Kasumi-1 (cell line): ENCODE measurements around the gene FAM163B.
"Not testable (repeated sequence)": the region's sequence is repeated elsewhere in the genome, so short reads cannot be mapped to it uniquely, and the experiment has no call there.

Experiments used
- DNase-seq, 2 experiments: peaks; one replicate each; lab custom pipeline; 2025; lab: John Stamatoyannopoulos, UW

The FAM163B gene

DNA sequence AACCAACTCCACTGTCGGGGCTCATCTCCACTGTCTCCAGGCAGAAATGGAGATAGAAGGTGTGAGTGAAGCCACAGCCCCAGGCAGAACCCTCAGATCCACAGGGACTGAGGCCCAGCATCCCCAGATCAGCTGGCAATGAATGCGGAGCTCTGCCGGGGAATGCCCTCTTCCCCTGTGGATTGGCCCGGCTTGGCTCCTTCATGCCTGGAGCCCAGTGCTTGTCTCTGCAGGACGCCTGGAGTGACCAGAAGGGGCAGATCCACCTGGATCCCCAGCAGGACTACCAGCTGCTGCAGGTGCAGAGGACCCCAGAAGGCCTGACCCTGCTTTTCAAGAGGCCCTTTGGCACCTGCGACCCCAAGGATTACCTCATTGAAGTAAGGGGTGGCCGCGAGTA lies 30.4 kb upstream of the FAM163B start:
- no peak for DNase-seq

GRCh38 chr9:133638711-133639110 lies 29.5 kb upstream of the FAM163B start:
- no peak for DNase-seq

DNA sequence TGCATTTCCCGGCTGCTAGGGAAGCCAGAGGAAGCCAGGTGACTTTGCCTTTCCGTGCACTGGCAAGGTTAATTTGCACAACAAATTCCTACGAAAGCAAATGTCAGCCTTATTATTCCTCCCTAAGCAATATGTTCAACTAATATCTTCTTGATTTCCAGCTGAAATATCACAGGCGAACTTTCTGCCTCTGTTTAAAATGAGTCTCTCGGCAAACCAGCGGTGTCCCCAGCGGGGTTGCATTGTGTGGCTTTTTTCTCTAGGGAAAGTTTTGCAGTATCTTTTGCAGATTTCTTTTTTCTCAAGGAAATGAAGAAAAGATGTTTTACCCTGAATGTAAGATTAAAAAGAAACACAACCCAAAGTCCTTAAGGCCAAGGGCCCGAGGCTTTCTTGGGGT lies 28.9 kb upstream of the FAM163B start:
- DNase-seq, result no peak

DNA sequence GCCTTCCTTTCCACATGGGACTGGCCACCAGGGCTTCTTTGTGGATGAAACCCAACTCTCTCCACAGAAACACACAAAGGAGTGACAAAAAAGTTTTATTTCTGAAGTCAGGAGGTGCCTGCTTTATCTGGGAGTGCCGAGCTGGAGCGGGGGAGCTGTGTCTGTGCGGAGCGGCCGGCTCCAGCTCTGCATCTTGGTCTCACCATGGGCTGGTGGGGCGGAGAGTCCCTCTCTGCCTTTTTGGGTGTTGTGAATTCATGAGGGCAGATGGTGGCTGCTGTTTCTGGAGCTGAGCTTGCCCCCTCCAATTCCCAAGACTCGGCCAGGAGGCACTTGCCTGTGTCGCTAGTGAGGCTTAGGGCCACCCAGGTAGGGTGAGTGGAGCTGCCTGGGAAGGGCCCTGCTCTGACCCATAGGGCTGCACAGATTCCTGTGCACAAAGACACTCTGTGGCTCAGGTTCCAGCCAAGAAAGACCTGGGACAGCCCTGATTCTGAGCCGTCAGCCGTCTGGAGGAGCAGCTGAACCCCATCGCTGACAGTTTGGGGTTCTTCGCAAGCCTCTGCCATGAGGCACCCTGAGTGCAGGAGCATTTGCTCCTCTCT lies 28.4 kb upstream of the FAM163B start:
- no peak for DNase-seq

DNA sequence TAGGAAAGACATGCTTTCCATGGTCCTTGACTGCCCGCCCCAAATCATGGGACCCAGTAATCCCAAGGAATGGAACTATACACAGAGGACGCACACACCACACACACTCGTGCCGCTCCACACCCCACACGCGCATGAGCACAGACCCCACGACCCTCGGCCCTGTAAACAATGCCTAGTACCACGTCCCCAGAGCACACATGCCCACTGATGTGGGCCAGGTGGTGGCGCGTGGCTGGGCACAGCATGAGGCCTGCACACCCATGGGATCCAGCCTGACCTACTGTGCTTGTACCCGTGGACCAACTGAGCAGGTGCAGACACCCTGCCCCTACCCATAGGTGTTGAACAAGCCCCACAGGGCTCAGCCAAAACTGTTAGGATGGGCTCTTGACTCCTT lies 27.7 kb upstream of the FAM163B start:
- no peak for DNase-seq

DNA sequence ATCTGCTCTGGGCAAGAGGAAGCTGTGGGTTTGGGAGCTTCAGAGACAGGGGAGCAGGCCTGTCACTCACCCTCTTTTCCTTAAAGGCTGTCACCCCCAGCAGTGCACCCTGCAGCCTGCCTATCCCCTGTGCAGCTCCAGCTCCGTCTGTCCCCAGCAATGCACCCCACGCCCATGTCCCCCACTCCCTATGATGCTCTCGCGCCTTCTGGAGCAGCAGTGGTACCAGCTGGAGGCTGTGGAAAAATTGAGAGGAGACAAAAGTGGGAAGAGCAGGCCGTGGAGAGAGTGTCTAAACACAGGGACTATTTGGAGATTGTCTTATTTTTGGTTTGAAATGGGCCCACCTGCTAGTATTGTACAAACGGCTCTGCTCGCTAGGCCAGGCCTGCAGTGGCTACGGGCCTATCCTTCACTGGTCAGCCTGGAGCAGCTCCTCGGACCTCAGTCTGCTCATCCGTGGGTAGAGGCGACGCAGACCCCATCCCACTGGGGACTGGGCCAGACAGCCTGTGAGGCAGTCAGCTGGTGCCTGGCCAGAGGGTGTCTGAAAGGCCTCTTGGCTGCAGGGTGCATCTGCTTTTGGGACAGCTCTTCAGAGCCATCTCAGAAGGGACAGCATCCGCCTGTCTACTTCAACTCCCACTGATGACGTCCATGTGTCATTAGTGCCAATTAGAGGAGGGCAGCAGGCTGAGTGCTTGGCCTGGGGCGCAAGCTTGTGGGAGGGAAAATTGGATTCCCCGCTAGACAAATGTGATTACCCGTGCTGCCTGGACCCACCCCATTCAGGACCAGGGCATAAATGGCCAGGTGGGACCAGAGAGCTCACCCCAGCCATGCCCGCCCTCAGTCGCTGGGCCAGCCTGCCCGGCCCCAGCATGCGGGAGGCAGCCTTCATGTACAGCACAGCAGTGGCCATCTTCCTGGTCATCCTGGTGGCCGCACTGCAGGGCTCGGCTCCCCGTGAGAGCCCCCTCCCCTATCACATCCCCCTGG lies 26.6 kb upstream of the FAM163B start, which contains the start of gene DBH:
Gene DBH (plus strand): TSS at position 831 of the 999 bp plus-strand sequence. CDS start 9 bp downstream, at position 840.
- no peak for DNase-seq

DNA sequence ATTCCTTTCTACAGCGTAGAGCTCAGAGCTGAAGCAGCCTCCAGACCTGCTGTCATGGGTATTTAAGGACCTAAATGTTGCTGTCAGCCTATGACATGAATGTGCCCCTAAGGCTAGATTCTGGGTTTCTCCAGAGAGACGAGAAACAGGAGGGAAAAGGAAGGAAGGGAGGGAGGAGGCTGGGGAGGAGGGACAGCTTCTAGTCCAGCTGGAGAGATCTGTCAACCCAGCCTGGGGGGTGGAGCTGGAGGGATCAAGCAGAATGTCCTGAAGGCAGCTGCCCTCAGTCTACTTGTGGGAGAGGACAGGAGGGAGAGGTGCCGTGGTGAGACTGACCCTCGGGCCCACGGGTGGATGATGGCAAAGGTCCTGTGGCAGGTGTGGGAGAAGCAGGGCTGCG lies 25.9 kb upstream of the FAM163B start:
- DNase-seq, result no peak

- DNase-seq, result no peak
These were observed 25.0 kb upstream of the FAM163B start for GRCh38 chr9:133634081-133634691.

DNA sequence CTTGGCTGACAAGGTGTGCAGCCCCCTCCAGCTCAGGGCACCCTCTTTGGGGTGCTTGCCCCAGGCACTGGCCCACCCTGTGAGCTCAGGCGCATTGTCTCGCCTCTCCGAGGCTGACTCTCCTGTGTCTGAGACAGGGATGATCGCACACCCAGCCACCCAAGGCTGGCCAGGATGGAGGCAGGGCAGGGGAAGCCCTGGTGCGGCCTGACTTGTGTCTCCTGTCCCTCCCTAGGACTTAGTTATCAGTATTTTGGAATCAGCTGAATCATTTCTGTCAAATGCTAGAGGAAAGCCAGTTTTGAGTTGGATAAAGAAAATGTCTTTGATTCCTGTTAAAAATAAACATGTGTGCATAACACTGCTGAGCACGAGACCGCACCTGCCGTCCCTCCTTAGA lies 24.5 kb upstream of the FAM163B start:
- DNase-seq, result no peak

DNA sequence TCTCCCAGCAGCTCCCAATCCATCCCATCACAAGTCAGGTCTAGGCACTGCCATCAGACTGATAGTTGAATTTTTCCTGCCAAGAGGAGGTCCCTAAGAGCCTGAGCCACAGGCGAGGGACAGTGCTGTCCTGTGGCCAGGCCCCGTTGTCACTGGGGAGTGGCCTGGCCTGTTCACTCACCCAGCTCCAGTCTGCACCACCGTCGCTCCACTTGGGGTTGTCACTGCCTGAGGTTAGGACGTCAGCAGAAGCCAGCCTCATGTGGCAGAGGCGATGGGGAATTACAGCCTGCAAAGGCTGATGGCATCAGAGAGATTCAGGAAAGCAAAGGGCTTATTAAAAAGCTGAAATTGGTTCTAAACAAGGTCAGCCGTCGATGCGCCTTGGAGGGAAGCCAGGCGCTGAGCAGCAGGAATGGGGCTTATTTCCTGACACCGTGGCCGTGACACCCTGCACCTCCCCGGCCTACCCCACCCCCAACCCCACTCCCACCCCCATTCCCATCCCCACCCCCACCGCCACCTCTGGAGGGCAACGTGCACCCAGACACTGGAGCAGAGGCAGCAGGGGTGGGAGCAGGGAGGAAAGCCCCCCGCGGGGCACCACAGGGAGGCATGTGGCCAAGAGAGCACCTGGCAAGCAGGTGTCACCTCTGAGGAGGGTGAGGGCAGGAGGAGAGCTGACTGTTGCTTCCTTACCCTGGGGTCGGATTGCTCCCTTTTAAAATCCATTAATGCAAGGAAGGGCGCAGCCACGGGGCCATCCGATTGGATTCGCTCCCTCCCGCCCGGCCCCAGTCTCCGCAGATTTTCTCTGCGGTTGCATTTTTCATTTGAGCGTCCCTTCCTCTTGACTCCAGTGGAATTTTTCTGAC lies 23.9 kb upstream of the FAM163B start:
- no peak for DNase-seq

- no peak for DNase-seq
These were observed 21.9 kb upstream of the FAM163B start for GRCh38 chr9:133631111-133631510.

DNA sequence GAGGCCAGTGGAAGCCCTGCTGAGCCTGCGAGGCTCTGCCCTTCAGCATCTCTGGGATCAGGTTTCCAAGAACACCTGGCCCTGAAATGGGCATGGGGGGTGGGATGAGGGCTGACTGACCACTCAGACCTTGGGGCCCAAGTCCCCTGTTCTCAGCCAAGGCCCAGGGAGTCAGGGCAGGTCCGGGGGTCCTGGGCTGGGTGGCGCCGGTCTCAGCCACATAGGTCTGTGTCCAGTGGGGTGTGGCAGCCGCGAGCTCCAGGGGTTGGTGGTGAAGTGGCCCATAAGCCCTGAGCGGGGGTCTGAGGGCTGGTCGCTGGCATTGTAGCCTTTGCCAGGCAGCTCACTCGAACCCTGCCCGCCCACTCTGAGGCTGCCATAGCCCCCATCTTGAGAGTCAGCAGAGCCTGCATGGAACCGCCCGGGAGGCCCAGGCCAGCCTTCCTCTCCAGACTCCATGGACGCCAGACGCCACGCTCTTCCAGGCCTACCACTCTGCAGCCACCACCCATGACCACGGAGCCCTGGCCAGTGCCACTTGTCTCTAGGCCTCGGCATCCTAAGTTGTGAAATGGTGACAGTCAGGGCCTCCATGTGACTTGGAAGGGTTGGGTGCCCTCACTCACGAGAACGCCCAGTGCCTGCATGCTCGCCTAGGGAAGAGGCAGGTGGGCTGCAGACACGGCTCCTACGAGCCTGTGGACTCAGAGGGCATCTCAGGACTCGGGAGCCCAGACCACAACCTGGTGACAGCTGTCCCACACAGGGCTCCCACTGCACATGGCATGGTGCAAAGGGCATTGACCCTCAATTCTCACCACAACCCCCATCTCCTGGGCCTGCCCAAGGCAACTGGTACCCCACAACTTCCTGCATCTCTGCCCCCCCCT lies 20.3 kb upstream of the FAM163B start:
- DNase-seq, result no peak

GRCh38 chr9:133628766-133629165 lies 19.6 kb upstream of the FAM163B start:
- no peak for DNase-seq

- no peak for DNase-seq
These were observed 18.2 kb upstream of the FAM163B start for GRCh38 chr9:133627341-133627740.

- DNase-seq, result not testable (repeated sequence)
These were observed 16.8 kb upstream of the FAM163B start for GRCh38 chr9:133626008-133626407.

DNA sequence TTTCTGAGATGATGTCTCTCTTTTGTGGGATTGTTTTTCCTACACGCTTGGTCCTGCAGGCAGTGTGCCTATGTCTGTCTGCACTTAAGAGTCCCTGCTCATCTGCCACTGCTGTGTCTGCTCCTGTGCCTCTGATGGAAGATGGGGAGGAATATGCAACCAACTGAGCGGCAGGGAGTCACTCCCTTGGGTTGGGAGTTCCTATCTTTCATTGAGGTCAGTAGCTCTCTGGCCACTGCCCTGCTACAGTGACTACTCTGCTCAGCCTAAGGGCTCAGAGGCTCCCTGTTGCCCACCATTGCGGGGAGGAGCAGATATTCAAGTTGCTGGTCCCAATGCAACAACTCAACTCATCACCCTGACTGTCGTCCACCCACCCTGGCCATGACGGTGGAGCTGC lies 13.4 kb upstream of the FAM163B start:
- no peak for DNase-seq

DNA sequence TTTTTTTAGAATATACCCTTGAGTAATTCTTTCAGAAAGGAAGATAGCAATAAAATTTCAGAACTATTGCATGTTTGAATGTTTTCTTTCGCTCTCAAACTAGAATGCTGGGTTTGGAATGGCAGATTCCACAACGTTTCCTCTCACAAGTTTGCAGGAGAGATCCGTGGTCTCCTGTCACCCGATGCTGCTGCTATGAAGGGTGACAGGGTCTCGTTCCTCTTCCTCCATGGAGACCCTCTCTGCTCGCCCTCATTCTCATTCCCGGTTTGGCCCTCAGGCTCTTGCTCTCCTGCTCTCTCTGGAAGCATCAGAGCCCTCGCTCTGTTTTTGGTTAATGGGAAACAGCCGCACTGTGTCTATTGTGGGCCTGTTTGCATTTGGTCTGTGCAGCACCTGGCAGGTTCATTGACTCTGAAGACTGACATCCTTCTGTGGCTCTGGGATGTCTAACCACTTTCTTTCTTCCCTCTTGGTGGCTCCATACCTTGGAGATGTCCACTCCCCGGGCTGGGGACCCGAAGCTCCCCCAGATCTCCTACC lies 12.6 kb upstream of the FAM163B start:
- DNase-seq, result no peak

GRCh38 chr9:133619791-133620190 lies 10.6 kb upstream of the FAM163B start:
- DNase-seq, result peak; percentile 21 to 31

DNA sequence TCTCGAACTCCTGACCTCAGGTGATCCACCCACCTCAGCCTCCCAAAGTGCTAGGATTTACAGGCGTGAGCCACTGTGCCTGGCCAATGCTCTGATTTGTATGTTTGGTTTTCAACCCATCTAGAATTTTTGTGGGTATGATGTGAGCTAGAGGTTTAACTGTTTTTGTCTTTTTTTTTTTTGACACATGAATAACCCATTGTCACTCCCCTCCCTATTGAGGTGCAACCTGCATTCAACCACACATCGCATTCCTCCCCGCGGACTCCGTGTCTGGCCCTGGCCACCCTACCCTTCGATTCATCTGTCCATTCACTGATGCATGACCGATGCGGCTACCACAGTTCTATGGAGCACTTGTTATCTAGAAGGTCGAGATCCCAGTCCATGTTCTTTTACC lies 9.5 kb upstream of the FAM163B start:
- DNase-seq, result no peak

DNA sequence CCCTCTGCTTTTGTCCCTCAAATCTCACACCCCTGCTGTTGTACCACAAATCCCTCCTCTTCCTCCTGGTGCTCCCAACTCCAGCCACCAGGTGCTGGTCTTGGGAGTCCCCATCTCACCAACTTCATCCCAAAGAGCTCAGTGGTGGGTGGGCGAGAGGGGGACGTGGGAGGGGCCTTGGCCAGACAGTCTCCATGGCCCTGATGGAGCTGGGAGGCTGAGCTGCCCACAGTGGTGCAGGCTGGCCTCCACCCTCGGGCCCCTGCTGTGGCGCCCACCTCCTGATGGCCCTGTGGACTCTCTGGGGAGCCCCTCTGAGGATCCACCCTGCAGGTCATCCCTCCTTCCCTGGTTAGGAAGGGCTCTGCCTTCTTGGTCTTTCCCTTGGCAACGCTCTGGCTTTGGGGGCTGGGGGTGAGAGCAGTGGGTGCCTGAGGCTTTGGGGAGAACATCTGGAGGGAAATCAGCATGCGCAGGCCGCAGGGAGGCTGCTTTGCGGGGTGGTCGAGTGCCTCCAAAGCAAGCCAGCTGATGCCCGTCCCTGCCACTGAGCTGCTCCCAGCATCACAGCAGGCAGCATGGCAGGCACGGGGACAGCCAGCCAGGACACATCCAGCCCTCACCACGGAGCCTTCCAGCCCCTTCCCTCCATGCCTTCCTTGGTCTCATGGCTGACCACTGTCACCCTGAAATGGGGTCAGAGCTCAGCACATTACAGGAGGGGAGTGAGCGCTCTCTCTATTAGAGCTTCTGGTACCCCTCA lies 7.6 kb upstream of the FAM163B start:
- DNase-seq, result no peak
